Measurements from ENCODE around the gene GLRX3.

- TF ChIP-seq CTCF (IDR thresholded peaks at IDR 0.05) (no peak), EZH2 (IDR thresholded peaks at IDR 0.05; ENCODE audit: borderline replicate concordance, insufficient read depth, low read depth, low read length, poor library complexity, severe bottlenecking) (no peak)
These were observed 14.6 kb upstream of the GLRX3 start for GRCh38 chr10:130121486-130122079.
